K562 (cell line): ENCODE data around the gene ADAT3. TPM values are rescaled to one million over a fixed set of nuclear protein-coding genes. Genes with fewer than 3 reads are reported as not detected.

Experiments
- ARID1B ChIP-seq: fragments of 450-650 bp; IDR thresholded peaks from 2 replicates; pipeline ENCODE4 v1.6.1; 2016; ENCODE audit warnings: antibody characterized with exemption, mild to moderate bottlenecking, inconsistent platforms
- CSDE1 ChIP-seq, 2 experiments: fragments of 450-650 bp; IDR thresholded peaks; 2 replicates each; pipeline ENCODE4 v1.6.1; 2016; ENCODE audit warnings: mild to moderate bottlenecking in 1 of 2
- JUNB ChIP-seq: fragments of 450-650 bp; formaldehyde crosslinking; conservative IDR thresholded peaks from 2 replicates; pipeline ENCODE4 v1.4.0; 2020; ENCODE audit warnings: mild to moderate bottlenecking
- MEIS2 ChIP-seq: fragments of 450-650 bp; IDR thresholded peaks from 2 replicates; pipeline ENCODE4 v1.6.1; 2014; ENCODE audit warnings: mild to moderate bottlenecking; ENCODE audit not compliant: partially characterized antibody
- MIER1 ChIP-seq: fragments of 450-650 bp; IDR thresholded peaks from 2 replicates; pipeline ENCODE4 v1.6.1; 2016; ENCODE audit warnings: antibody characterized with exemption, mild to moderate bottlenecking, low read depth
- NR2C1 ChIP-seq, 2 experiments: fragments of 450-650 bp; IDR thresholded peaks; 2 replicates each; pipeline ENCODE4 v1.6.1; 2017; ENCODE audit warnings: mild to moderate bottlenecking in 2 of 2, antibody characterized with exemption in 1 of 2, inconsistent platforms in 1 of 2, missing compliant biosample characterization in 1 of 2, missing genetic modification characterization in 1 of 2
- POLR3A ChIP-seq: IDR thresholded peaks from 2 replicates; pipeline ENCODE4 v1.6.1; 2011; ENCODE audit warnings: borderline replicate concordance, mild to moderate bottlenecking, moderate library complexity; ENCODE audit not compliant: insufficient read length, insufficient read depth; ENCODE audit errors: extremely low read depth
- RBFOX2 ChIP-seq: fragments of 200-400 bp; formaldehyde crosslinking; IDR thresholded peaks from 2 replicates; pipeline ENCODE4 v1.6.1; 2017; ENCODE audit warnings: low read depth, mild to moderate bottlenecking, low read length, moderate library complexity
- SAFB ChIP-seq: fragments of 200-400 bp; formaldehyde crosslinking; IDR thresholded peaks from 2 replicates; pipeline ENCODE4 v1.6.1; 2017; ENCODE audit warnings: low read depth, low read length, borderline replicate concordance
- SMARCE1 ChIP-seq: fragments of 450-650 bp; IDR thresholded peaks from 2 replicates; pipeline ENCODE4 v1.7.1; 2016; ENCODE audit warnings: mild to moderate bottlenecking
- SPI1 ChIP-seq: IDR thresholded peaks from 2 replicates; pipeline ENCODE4 v1.6.1; 2011; ENCODE audit warnings: low read depth, low read length, control low read depth, borderline replicate concordance
- ZBTB7A ChIP-seq: IDR thresholded peaks from 2 replicates; pipeline ENCODE4 v1.6.1; 2011; ENCODE audit warnings: low read depth, mild to moderate bottlenecking, low read length, moderate library complexity, borderline replicate concordance; ENCODE audit not compliant: control insufficient read depth
- ZNF12 ChIP-seq: sonication (generic); formaldehyde crosslinking; IDR thresholded peaks from 2 replicates; pipeline ENCODE4 v1.4.0; 2020; ENCODE audit warnings: mild to moderate bottlenecking, missing genetic modification reagents
- ZZZ3 ChIP-seq: fragments of 450-650 bp; IDR thresholded peaks from 2 replicates; pipeline ENCODE4 v1.6.1; 2016; ENCODE audit warnings: antibody characterized with exemption, mild to moderate bottlenecking, moderate library complexity
- polyA plus RNA-seq, 8 experiments: library from polyadenylated mRNA; depleted of rRNA in 4 of 8; stranded (reverse) in 5 of 8; unstranded in 3 of 8; fragments of >200 nt; fragmentation: Nextera tagmentation in 2 of 8; fragmentation: Illumina TruSeq in 1 of 8; extraction: Ambion mirVana in 2 of 8; extraction: Trizol in 1 of 8; gene quantifications; 2 replicates each; pipeline versions ENCODE4 v1.2.1 to v1.2.3, GENCODE V29; 2011 to 2014; ENCODE audit warnings: inconsistent platforms in 1 of 8, missing spikeins in 1 of 8
- total RNA-seq, 7 experiments: library from RNA; depleted of rRNA in 6 of 7; stranded (reverse); fragments of >200 nt in 6 of 7; fragmentation: Illumina TruSeq in 2 of 7; extraction: Trizol in 2 of 7; gene quantifications; 2 replicates each; pipeline versions ENCODE4 v1.2.1 to v1.2.3, GENCODE V29; 2011 to 2021; ENCODE audit warnings: low replicate concordance in 1 of 7
- TF ChIP-seq, protein P1 (sequence below): fragments of 450-650 bp; IDR thresholded peaks from 2 replicates; pipeline ENCODE4 v1.7.1; 2018; ENCODE audit warnings: mild to moderate bottlenecking, low read depth; ENCODE audit not compliant: partially characterized antibody
- TF ChIP-seq, protein P2 (sequence below): IDR thresholded peaks from 2 replicates; pipeline ENCODE4 v1.6.1; 2014; ENCODE audit warnings: antibody characterized with exemption
- TF ChIP-seq, protein P3 (sequence below): sonication (generic); formaldehyde crosslinking; IDR thresholded peaks from 2 replicates; pipeline ENCODE4 v1.8.1; 2023; ENCODE audit warnings: missing genetic modification reagents, mild to moderate bottlenecking, borderline replicate concordance
- TF ChIP-seq, protein P4 (sequence below): fragments of 250-450 bp; sonication (Bioruptor Pico); IDR thresholded peaks from 2 replicates; pipeline ENCODE4 v1.9.0; 2021; ENCODE audit warnings: mild to moderate bottlenecking

The ADAT3 gene
- total and polyA plus RNA-seq, 9 of the 15 experiments (the other 6 are each of a cell fraction or from before 2014, with no cell fraction given) = 0.67 to 15.6 (median 7.8) TPM; not detected in 4

DNA sequence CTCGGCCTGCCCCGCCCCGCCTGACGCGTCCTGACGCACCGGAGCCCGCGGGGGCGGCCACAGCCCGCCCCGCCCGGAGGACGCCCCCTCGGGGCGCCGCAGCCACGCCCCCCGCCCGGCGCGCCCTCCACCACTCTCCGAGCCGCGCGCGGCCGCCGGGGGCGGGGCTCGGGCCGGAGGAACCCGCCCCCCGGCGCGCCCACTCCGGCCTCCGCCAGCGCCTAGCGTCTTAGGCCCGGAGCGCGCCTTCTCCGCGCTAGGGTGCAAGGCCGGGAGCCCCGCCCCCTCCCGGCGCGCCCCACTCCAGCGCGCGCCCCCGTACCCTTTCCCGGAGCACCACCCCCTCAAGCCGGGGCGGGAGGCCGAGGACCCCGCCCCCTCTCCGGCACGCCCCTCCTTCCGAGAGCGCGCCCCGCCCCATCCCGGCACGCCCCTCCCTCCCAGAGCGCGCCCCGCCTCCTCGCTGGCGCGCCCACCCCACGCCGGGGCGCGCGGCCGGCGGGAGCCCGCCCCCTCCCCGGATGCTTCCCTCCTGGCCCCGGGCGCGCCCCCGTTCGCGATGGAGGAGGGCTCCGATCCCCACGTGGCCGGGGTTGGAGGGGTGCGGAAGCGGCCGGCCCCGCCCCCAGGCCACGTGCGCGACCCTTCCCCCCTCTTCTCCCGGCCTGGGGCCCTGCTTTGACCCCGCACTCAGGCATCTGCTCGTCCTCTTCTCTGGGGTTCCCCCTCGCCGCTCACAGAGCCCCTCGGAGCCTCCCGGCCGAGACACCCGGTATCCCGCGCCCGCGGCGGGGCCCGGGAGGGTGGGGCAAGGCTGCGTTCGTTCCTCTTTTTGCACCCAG, 41.3 kb upstream of the ADAT3 start (continued):
- TF ChIP-seq, protein P1, sequence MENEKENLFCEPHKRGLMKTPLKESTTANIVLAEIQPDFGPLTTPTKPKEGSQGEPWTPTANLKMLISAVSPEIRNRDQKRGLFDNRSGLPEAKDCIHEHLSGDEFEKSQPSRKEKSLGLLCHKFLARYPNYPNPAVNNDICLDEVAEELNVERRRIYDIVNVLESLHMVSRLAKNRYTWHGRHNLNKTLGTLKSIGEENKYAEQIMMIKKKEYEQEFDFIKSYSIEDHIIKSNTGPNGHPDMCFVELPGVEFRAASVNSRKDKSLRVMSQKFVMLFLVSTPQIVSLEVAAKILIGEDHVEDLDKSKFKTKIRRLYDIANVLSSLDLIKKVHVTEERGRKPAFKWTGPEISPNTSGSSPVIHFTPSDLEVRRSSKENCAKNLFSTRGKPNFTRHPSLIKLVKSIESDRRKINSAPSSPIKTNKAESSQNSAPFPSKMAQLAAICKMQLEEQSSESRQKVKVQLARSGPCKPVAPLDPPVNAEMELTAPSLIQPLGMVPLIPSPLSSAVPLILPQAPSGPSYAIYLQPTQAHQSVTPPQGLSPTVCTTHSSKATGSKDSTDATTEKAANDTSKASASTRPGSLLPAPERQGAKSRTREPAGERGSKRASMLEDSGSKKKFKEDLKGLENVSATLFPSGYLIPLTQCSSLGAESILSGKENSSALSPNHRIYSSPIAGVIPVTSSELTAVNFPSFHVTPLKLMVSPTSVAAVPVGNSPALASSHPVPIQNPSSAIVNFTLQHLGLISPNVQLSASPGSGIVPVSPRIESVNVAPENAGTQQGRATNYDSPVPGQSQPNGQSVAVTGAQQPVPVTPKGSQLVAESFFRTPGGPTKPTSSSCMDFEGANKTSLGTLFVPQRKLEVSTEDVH = peak; percentile 77
- TF ChIP-seq, protein P2, sequence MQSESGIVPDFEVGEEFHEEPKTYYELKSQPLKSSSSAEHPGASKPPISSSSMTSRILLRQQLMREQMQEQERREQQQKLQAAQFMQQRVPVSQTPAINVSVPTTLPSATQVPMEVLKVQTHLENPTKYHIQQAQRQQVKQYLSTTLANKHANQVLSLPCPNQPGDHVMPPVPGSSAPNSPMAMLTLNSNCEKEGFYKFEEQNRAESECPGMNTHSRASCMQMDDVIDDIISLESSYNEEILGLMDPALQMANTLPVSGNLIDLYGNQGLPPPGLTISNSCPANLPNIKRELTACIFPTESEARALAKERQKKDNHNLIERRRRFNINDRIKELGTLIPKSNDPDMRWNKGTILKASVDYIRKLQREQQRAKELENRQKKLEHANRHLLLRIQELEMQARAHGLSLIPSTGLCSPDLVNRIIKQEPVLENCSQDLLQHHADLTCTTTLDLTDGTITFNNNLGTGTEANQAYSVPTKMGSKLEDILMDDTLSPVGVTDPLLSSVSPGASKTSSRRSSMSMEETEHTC = no peak; the same call in 1 of the 2 replicates
- peak; percentile 67 for TF ChIP-seq ZBTB7A
- no peak for TF ChIP-seq ZNF12 (CRISPR knock-in tag)
- no peak for TF ChIP-seq JUNB (CRISPR knock-in tag)
- TF ChIP-seq, protein P3, sequence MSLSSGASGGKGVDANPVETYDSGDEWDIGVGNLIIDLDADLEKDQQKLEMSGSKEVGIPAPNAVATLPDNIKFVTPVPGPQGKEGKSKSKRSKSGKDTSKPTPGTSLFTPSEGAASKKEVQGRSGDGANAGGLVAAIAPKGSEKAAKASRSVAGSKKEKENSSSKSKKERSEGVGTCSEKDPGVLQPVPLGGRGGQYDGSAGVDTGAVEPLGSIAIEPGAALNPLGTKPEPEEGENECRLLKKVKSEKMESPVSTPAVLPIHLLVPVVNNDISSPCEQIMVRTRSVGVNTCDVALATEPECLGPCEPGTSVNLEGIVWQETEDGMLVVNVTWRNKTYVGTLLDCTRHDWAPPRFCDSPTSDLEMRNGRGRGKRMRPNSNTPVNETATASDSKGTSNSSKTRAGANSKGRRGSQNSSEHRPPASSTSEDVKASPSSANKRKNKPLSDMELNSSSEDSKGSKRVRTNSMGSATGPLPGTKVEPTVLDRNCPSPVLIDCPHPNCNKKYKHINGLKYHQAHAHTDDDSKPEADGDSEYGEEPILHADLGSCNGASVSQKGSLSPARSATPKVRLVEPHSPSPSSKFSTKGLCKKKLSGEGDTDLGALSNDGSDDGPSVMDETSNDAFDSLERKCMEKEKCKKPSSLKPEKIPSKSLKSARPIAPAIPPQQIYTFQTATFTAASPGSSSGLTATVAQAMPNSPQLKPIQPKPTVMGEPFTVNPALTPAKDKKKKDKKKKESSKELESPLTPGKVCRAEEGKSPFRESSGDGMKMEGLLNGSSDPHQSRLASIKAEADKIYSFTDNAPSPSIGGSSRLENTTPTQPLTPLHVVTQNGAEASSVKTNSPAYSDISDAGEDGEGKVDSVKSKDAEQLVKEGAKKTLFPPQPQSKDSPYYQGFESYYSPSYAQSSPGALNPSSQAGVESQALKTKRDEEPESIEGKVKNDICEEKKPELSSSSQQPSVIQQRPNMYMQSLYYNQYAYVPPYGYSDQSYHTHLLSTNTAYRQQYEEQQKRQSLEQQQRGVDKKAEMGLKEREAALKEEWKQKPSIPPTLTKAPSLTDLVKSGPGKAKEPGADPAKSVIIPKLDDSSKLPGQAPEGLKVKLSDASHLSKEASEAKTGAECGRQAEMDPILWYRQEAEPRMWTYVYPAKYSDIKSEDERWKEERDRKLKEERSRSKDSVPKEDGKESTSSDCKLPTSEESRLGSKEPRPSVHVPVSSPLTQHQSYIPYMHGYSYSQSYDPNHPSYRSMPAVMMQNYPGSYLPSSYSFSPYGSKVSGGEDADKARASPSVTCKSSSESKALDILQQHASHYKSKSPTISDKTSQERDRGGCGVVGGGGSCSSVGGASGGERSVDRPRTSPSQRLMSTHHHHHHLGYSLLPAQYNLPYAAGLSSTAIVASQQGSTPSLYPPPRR (CRISPR knock-in tag) = no peak
- no peak for TF ChIP-seq MEIS2
- TF ChIP-seq, protein P4, sequence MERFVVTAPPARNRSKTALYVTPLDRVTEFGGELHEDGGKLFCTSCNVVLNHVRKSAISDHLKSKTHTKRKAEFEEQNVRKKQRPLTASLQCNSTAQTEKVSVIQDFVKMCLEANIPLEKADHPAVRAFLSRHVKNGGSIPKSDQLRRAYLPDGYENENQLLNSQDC (CRISPR knock-in tag) = no peak
- no peak for TF ChIP-seq MIER1
- peak; percentile 35; the same call in 1 of the 2 replicates for TF ChIP-seq ARID1B
- peak; percentile 81 for TF ChIP-seq RBFOX2
- TF ChIP-seq SPI1 = peak; percentile 7; the same call in 1 of the 2 replicates
- no peak for TF ChIP-seq POLR3A
- no peak for TF ChIP-seq ZZZ3
- peak; percentile 42; the same call in 1 of the 2 replicates for TF ChIP-seq SMARCE1
- TF ChIP-seq CSDE1 (IDR thresholded peaks at IDR 0.05) = no peak
- TF ChIP-seq SAFB = no peak
- TF ChIP-seq NR2C1 (IDR thresholded peaks at IDR 0.05) = no peak
- peak; percentile 53; the same call in 1 of the 2 replicates for TF ChIP-seq NR2C1 (tag; IDR thresholded peaks at IDR 0.05)
